ENCODE measurements around the gene CKMT2.
A peak's percentile ranks its signal among the peaks of the same experiment; 100 is the strongest.

DNA sequence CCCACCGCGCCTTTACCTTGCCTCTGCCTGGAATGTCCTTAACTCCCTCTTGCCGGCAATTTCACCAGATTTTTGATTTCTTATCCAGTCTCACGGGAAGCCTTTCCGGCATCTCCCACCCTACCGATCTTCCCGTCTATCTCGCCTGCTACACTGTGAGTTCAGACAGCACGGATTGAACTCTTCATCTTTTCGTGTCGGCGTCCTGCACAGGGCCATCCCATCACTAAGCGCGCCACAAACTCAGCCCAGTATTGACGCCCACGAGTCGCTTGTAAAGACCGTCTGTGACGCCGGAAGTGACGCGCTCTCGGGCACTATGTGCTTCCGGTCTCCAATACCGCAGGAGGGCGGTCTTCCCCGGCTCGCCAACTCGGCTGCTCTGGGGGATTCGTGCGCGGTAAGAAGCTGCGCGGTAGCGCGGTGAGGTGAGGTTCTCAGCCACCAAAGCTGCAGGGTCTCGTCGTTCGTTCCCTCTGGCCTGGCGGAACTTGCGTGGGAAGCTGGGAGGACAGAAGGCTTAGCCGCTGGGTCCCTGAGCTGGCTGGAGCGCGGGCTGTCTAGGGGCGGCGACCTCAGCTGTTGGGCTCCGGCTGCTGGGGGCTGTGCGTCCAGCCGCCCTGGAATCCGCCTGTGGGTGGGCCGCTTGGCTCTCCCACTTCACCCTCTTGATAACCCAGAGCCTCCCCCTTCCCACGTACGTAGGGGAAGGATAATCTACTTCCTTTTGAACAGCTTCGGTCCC lies 68.3 kb downstream of the CKMT2 start, which contains the start of gene ZCCHC9:
- TF ChIP-seq, protein P1, sequence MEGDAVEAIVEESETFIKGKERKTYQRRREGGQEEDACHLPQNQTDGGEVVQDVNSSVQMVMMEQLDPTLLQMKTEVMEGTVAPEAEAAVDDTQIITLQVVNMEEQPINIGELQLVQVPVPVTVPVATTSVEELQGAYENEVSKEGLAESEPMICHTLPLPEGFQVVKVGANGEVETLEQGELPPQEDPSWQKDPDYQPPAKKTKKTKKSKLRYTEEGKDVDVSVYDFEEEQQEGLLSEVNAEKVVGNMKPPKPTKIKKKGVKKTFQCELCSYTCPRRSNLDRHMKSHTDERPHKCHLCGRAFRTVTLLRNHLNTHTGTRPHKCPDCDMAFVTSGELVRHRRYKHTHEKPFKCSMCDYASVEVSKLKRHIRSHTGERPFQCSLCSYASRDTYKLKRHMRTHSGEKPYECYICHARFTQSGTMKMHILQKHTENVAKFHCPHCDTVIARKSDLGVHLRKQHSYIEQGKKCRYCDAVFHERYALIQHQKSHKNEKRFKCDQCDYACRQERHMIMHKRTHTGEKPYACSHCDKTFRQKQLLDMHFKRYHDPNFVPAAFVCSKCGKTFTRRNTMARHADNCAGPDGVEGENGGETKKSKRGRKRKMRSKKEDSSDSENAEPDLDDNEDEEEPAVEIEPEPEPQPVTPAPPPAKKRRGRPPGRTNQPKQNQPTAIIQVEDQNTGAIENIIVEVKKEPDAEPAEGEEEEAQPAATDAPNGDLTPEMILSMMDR (IDR thresholded peaks at IDR 0.05) = peak in 5 of 6 experiments; percentile 15 to 58 (median 27)
- peak in 2 of 4 donors; percentile 77 to 84 for TF ChIP-seq POLR2A (IDR thresholded peaks at IDR 0.05)

Data from esophagus squamous epithelium (tissue), 4 donors.